GM18951 (cell line): ENCODE results near the gene TRIM39.

Source experiments
- POLR2A ChIP-seq: IDR thresholded peaks from 4 replicates; pipeline ENCODE4 v1.6.1; 2011; ENCODE audit warnings: mild to moderate bottlenecking; ENCODE audit not compliant: insufficient read length, insufficient read depth; ENCODE audit errors: extremely low read depth
- in situ Hi-C: fragments of 300-500 bp; cut with MboI; formaldehyde crosslinking; loops from one replicate; pipeline ENCODE4 v1.12.0; 2022; ENCODE audit warnings: low sequenced_read_pairs, mixed read lengths, inconsistent platforms; ENCODE audit not compliant: unreplicated experiment

The TRIM39 gene

DNA sequence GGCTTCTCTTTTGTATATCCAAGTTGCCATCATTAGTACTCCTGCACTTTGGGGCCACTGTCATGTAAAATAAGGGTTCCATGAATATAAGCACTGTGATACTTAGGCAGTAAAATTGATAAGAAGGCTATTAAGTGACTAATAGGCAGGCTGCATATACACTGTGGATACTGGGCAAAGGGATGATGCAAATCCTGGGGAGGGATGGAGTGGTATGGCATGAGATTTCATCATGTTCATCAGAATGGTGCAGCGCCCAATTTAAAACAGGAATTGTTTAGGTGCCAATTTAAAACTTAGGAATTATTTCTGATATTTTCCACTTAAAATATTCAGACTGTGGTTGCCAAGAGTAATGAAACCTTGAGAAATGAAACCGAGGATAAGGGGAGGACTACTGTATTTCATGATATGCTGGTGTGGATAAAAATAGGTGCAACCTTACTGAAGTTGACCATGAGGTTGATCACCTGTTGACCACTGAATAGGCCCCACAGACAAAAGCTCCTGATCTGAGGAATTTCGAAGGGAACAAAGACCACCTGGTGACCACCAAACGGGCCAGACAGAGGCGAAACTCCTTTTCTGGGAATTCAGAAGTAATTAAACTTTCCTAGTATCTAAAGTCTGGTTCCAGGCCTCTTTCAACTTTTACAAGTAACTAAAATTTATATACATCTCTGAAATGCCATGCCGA, 4.9 kb upstream of the TRIM39 start:
- in situ Hi-C loops, result no loop called here
- no peak for TF ChIP-seq POLR2A

DNA sequence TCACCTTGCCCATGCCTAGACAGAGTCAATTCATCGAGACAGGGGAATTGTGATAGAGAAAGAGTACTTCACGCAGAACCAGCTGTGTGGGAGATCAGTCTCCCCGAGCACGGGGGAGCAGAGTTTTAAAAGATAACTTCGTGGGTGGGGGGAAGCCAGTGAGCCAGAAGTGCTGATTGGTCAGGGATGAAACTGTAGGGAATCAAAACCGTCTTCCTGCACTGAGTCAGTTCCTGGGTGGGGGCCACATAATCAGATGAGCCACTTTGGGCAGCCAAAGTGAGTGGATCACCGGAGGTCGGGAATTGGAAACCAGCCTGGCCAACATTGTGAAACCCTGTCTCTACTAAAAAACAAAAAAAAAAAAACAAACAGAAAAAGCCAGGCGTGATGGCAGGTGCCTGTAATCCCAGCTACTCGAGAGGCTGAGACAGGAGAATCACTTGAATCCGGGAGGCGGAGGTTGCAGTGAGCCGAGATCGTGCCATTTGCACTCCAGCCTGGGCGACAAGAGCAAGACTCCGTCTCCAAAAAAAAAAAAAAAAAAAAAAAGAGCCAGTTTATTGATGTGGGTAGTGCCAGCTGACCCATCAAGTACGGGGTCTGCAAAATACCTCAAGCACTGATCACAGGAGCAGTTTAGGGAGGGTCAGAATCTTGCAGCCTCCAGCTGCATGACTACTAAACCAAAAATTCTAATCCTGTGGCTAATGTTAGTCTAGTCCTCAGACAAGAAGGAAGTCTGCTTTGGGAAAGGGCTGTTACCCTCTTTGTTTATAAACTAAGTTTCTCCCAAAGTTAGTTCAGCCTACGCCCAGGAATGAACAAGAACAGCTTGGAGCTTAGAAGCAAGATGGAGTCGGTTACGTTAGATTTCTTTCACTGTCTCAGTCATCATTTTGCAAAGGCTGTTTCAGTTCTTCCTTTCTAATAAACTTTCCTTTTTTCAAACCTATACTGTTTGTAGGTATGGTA, 3.9 kb upstream of the TRIM39 start:
- no peak for TF ChIP-seq POLR2A
- in situ Hi-C loops, result no loop called here

DNA sequence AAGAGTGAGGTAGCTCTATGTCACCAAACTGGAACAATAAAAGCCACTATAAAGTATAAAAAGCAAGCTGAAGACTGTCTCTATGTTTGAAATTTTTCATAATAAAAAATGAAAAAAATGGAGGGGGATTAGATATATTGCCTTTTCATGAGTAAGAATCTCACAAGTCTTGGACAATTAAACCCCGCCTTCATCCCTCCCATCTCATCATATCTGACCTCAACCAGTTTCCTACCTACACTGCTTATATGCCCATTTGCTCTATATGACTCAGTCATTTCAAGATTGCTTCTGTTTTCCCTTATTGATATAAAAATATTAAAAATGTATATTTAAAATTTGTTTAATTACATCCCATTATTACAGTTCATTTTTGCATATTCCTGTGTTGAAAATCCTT, 2.9 kb upstream of the TRIM39 start:
- in situ Hi-C loops, result no loop called here
- TF ChIP-seq POLR2A, result no peak

DNA sequence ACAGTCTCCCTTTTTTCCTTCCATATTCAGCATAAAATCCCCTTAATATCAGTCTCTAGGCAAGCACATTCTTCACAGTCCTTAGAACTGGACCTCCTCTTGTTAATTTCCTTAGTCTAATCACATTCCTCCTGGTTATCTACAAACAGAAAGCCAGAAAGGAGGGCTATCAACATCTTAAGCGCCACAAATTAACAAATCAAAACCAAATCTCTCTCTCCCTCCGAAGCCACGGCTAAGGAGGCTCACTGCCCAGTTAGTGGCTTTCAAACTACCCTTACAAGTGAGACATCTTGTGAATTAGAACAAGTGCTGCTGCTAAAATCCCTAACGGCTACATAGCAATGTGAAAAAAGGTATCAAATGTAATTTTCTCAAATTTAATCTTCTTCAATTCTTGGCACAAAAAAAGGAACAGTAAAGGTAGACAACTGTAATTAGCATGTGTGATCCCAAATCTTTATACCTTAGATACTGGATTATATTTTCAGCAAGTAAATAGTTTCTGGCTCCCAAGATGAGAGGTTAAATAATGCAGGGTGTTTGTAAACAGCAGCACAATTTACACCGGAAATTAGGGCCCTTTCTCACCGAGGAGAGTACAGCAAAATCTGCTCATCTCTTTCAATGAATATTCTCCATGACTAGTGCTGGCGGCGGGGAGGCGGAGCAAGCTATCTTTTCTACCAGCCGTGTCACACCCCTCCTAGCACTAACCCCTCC, 1.4 kb upstream of the TRIM39 start:
- TF ChIP-seq POLR2A, result no peak
- in situ Hi-C loops, result no loop called here

DNA sequence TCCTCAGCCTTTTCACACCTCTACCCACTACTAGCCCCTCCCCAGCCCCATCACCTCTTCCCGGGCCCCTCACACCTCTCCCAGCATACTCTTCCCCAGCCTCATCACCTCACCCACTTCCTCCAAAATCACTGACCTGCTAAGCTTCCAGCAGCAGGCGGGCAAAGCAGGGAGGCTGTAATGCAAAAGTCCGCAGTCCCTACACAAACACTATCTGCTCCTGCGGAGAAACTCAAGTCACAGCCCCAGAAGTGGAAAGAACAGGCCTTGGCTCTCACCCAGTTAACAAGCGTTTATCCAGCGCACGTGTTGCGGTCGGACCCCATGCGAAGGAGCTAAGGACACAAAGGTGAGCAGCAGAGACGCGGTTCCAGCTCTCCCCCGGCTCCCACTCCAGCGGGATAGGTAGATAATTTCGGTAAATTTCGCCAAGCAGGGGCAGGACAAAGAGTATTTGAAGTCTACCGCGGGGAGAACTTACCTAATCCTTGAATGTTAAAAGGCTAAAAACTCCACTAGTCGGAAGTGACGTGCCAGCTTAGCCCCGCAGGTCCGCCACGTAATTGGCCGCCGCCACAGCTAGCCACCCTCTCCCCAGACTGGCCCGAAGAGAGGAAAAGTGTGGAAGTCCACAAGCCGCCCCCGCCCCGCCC, 728 bp upstream of the TRIM39 start:
- TF ChIP-seq POLR2A, result no peak

DNA sequence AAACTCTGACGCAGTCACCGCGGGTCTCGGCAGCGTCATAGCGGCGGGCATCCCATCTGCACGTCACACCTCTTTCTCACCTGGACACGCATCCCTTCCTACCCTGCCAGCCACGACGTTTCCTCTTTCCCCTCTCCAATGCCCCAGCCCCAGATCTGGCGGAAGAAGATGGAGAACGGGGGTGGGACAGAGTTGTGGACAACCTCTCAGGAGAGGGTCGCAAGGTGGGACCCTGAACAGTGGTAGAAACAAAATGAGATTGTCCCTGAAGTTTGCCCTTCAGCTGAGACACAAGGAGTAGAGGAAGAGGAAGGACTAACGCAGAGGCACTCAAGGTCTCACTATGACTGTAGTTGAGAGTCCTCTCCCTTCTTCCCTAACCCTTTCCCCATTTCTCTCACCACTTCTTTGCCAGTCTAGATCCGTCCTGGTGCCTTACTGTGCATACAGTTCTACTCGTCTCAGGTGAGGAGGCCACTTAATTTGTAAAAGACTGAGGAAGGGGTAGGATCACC, 562 bp downstream of the TRIM39 start:
- in situ Hi-C loops, result no loop called here
- no peak for TF ChIP-seq POLR2A

More for the DNA sequence above, 728 bp upstream of the TRIM39 start:
- in situ Hi-C loops, result no loop called here

DNA sequence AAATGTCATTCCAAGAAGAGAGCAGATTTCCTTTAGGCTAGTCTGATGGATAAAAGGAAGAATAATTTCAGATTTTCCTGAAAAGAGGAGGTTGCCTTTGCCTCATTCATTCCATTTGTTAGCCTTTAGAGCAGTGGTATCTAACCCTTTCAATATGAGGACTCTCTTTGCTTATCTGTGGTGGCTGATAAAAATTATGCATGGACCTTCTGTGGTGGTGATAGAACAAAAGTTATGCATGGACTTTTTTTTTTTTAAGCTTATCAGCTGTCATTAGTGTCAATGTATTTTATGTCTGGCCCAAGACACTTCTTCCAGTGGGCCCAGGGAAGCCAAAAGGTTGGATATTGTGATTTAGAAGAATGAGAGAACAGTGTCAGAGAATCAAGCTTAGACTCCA, 1.7 kb downstream of the TRIM39 start:
- TF ChIP-seq POLR2A, result no peak
- in situ Hi-C loops, result no loop called here

DNA sequence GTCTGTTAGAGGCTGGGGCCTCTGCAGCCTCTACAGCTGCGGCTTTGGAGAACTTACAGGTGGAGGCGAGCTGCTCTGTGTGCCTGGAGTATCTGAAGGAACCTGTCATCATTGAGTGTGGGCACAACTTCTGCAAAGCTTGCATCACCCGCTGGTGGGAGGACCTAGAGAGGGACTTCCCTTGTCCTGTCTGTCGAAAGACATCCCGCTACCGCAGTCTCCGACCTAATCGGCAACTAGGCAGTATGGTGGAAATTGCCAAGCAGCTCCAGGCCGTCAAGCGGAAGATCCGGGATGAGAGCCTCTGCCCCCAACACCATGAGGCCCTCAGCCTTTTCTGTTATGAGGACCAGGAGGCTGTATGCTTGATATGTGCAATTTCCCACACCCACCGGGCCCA, 2.6 kb downstream of the TRIM39 start:
- no peak for TF ChIP-seq POLR2A
- in situ Hi-C loops, result no loop called here

DNA sequence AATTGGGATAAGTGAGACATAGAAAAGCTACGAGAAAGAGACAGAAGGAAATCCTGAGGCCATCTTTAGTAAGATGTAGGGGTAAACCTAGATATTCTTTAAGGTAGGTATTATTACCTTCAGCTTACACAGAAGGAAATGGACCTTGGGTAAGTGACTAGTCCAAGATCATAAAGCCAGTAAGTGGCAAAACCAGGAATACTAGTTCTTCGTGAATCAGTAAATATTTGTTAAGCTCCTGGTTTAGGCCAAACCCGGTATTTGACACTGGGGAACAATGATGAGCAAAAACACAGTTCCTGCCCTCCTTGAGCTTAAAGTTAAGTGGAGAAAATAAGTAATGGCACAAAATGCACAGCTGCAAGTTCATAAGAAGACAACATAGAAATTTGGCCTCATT, 5.3 kb downstream of the TRIM39 start:
- in situ Hi-C loops, result no loop called here
- no peak for TF ChIP-seq POLR2A

DNA sequence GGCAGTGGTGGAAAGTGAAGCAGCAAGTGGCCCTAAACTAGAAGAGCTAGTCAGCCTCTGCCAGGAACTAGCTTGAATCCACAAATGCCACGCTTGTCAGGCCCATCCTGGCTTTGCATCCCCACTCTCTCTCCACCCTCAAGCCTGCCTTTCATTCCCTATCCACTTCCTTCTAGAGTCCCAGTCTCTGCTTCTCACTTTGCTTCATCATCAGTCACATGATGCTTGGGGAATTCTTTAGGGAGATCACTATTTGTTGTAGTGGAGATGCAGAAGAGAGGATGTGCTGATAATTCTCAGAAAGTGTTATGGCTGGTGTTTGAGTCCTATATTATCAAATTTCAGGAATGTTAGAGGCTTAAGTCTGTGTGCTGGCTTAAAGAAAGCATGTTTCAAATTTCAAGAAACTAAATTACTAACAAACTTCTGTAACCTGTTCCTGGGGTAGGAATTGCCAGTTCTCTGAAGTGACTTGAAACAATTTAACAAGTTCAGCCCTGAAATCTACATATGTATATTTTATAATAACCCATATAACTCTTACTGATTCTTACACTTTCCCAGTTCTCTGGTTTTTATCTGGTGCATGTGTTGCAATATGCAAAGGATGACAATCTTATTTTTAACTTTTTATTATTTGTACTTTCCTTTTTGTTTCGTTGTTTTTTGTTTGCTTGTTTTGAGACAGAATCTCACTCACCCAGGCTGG, 7.5 kb downstream of the TRIM39 start:
- in situ Hi-C loops, result no loop called here
- no peak for TF ChIP-seq POLR2A

DNA sequence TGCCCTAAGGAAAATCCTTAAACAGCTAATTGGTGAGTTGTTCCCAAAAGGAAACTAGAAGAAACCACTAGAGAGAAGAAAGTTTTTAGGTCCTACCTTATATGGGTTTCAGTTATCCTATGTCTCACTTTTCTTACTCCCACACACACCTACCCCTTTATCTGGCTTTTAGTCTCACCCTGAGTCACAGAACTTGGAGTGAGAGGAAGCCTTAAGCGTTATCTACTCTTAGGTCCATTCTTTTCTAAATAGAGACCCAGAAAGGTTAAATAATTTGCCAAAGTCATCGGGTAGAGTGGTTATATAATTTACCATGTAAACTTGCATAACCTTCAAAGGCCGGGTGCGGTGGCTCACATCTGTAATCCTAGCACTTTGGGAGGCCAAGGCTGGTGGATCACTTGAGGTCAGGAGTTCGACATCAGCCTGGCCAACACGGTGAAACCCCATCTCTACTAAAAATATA, 13.9 kb downstream of the TRIM39 start:
- in situ Hi-C loops, result no loop called here

DNA sequence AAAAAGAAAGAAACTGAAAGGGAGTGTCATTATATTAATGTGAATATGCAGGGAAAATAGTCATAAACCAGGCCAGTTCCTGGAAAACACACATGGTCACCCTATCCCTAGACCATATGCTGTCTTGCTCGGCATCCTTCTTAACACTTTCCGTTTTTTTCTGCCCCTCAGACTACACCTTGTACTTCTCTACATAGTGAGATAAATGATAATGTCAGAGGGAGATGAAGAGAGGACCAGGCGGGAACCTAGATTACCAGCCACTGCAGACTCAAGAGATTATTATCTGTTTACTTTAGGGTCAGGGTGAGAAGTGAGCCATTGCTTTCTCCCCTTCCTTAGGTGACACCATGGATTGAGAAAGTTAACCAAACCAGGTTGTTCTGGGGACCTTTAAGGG, 14.5 kb downstream of the TRIM39 start:
- TF ChIP-seq POLR2A, result no peak
- in situ Hi-C loops, result no loop called here

More for the DNA sequence above, 13.9 kb downstream of the TRIM39 start:
- no peak for TF ChIP-seq POLR2A
